Nephron progenitor cell (in vitro differentiated cells): Measurements from ENCODE around the gene PAFAH1B2.

Source experiments
- DNase-seq: peaks from one replicate; pipeline ENCODE4 v3.0.0; 2021
- H3K27ac Mint-ChIP-seq: 2 replicates; pipeline ENCODE4 v1.8.0; 2021; ENCODE audit warnings: mild to moderate bottlenecking, moderate library complexity, mixed read lengths
- H3K27me3 Mint-ChIP-seq: 2 replicates; pipeline ENCODE4 v1.8.0; 2021; ENCODE audit warnings: mild to moderate bottlenecking, low read depth, mixed read lengths; ENCODE audit not compliant: poor library complexity
- H3K36me3 Mint-ChIP-seq: 2 replicates; pipeline ENCODE4 v1.8.0; 2021; ENCODE audit warnings: low read depth, mixed read lengths
- H3K4me1 Mint-ChIP-seq: 2 replicates; pipeline ENCODE4 v1.8.0; 2021; ENCODE audit warnings: mixed read lengths
- H3K4me3 Mint-ChIP-seq: 2 replicates; pipeline ENCODE4 v1.8.0; 2021; ENCODE audit warnings: mild to moderate bottlenecking, moderate library complexity, mixed read lengths
- H3K9me3 Mint-ChIP-seq: 2 replicates; pipeline ENCODE4 v1.8.0; 2021; ENCODE audit warnings: mild to moderate bottlenecking, moderate library complexity, mixed read lengths
- TF ChIP-seq, protein P1 (sequence below): fragments of 200-600 bp; sonication (generic); IDR thresholded peaks from 2 replicates; pipeline ENCODE4 v1.5.0; 2021; ENCODE audit warnings: antibody characterized with exemption

The PAFAH1B2 gene

DNA sequence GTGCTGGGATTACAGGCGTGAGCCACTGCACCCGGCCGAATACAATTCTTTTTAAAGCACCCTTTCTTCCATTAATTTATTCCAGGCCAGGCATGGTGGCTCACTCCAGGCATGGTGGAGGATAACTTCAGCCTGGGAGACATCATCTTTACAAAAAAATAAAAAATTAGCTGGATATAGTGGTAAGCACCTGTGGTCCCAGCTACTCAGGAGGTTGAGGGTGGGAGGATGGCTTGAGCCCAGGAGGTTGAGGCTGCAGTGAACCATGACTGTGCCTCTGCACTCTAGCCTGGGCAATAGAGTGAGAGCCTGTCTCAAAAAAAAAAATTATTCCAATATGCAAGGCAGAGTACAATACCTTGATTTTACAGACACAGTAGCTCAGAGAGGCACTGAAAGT, 66.5 kb downstream of the PAFAH1B2 start:
- no peak overlapping the region for H3K4me3 Mint-ChIP-seq
- H3K9me3 Mint-ChIP-seq = no peaks in the 10 kb centered on the region
- peaks cover 33% of the 10 kb centered on the region for H3K36me3 Mint-ChIP-seq
- no peaks in the 10 kb centered on the region for H3K27me3 Mint-ChIP-seq
- H3K27ac Mint-ChIP-seq = peak overlapping the region; percentile 80
- H3K4me1 Mint-ChIP-seq = peaks cover 16% of the 10 kb centered on the region
- TF ChIP-seq, protein P1, sequence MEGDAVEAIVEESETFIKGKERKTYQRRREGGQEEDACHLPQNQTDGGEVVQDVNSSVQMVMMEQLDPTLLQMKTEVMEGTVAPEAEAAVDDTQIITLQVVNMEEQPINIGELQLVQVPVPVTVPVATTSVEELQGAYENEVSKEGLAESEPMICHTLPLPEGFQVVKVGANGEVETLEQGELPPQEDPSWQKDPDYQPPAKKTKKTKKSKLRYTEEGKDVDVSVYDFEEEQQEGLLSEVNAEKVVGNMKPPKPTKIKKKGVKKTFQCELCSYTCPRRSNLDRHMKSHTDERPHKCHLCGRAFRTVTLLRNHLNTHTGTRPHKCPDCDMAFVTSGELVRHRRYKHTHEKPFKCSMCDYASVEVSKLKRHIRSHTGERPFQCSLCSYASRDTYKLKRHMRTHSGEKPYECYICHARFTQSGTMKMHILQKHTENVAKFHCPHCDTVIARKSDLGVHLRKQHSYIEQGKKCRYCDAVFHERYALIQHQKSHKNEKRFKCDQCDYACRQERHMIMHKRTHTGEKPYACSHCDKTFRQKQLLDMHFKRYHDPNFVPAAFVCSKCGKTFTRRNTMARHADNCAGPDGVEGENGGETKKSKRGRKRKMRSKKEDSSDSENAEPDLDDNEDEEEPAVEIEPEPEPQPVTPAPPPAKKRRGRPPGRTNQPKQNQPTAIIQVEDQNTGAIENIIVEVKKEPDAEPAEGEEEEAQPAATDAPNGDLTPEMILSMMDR = no peak
- DNase-seq = no peak

DNA sequence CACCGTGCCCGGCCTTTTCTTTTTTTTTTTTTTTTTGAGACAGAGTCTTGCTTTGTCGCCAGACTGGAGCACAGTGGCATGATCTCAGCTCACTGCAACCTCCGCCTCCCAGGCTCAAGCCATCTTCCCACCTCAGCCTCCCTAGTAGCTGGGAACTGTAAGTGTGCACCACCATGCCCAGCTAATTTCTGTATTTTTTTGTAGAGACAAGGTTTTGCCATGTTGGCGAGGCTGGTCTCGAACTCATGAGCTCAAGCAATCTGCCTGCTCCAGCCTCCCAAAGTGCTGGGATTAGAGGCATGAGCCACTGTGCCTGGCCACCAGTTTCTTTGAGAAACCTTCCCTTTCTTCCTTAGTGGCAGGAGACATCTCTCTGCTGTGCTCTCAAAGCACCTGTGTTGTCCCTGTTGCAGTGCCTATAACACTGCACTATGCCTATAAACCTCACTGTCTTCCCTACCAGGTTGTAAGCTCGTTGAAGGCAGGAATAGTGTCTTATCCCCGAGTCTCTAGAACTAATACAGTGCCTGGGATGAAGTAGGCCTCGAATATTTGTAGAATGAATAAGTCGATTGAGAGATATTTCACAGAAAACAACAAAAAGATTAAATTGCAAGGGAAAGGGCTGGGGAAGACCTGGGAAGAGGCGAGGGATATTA, 68.7 kb downstream of the PAFAH1B2 start:
- H3K36me3 Mint-ChIP-seq = peaks cover 44% of the 10 kb centered on the region
- DNase-seq = no peak
- no peak overlapping the region for H3K27ac Mint-ChIP-seq
- no peaks in the 10 kb centered on the region for H3K9me3 Mint-ChIP-seq
- no peak overlapping the region for H3K4me3 Mint-ChIP-seq
- no peaks in the 10 kb centered on the region for H3K27me3 Mint-ChIP-seq
- peaks cover 22% of the 10 kb centered on the region for H3K4me1 Mint-ChIP-seq
- TF ChIP-seq, protein P1 = no peak

DNA sequence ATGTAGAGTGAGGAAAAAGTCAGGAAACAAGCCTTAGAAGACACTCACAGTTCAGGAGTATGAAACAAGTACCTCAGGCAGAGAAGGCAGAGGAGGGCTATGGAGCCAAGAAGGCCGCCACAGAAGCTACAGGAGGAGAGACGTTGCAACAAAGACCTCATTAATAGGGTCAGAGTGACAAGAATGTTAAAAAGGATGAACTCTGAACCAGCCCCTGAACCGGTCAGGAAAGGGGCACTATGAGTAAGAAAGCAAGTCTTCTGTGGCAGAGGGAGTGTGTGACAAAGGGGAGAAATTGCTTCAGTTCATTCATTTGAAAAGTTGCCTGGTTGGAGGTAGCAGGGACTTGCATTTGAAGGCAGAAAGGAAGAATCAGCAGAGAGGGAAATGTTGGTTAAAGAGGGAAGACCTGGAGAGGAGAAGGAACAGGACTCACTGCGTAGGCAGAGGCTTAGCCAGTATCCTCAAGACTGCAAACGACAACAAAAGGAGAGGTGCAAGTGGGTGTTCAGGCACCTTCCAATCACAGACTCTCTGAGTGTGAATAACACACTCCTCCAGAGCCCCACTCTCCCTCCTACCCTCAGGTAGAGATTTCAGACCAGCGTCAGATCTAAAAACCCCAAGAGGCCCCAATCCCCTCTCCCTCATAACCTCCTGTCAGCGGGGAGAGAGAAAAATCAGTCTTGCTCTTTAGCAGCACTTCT, 70.5 kb downstream of the PAFAH1B2 start:
- peaks cover 57% of the 10 kb centered on the region for H3K36me3 Mint-ChIP-seq
- TF ChIP-seq, protein P1 = no peak
- DNase-seq = no peak
- H3K27me3 Mint-ChIP-seq = peaks cover 5% of the 10 kb centered on the region
- H3K4me1 Mint-ChIP-seq = peaks cover 40% of the 10 kb centered on the region
- no peaks in the 10 kb centered on the region for H3K9me3 Mint-ChIP-seq
- peak overlapping the region; percentile 80 for H3K27ac Mint-ChIP-seq
- no peak overlapping the region for H3K4me3 Mint-ChIP-seq

DNA sequence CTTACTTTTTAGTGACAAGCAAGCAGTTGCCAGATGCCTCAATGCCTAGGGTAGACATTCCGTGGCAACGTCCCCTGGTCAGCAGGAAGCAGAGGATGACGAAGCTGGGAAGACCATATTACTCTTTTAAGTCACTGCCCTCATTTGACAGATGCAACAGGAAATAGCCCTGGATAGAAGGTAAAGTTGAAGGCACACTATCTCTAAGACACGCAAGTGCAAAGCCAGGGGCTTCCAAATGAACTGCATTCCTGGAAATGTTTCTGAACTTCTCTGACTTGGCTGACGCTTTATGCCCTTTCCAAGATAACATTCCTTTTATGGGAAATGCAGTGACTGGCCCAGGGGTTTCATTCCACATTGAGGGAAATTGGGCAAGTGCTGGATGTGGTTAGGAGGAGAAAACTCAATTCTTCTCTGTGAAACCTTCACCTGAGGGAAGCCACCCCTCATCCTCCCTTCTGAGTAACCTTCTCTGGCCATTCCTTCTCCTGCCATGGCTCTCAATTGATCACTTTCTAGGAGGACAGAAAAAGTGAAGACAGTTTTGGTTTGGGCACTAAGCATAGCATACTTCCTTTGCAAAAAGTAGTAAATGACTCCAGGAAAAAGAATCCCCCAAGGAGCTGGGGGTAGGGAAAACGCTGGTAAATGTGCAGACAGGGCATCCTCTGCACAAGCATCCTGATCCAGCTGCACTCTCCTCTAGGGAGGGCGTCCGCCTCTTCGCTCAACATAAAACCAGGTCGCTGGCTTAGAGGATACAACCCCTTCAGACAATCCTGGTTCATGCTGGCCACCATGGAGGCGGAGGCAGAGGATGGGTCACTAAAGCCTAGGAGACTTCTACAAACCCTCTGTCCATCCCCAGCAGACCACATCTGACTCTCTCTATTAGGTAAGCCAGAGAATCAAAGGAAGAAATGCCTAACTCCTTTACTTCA, 73.3 kb downstream of the PAFAH1B2 start:
- DNase-seq = no peak
- Mint-ChIP-seq H3K36me3 (peaks cover 46% of the 10 kb centered on the region), H3K4me1 (peaks cover 67% of the 10 kb centered on the region), H3K9me3 (no peaks in the 10 kb centered on the region), H3K4me3 (no peak overlapping the region), H3K27me3 (peaks cover 5% of the 10 kb centered on the region), H3K27ac (peak overlapping the region; percentile 88)
- TF ChIP-seq, protein P1 = no peak

DNA sequence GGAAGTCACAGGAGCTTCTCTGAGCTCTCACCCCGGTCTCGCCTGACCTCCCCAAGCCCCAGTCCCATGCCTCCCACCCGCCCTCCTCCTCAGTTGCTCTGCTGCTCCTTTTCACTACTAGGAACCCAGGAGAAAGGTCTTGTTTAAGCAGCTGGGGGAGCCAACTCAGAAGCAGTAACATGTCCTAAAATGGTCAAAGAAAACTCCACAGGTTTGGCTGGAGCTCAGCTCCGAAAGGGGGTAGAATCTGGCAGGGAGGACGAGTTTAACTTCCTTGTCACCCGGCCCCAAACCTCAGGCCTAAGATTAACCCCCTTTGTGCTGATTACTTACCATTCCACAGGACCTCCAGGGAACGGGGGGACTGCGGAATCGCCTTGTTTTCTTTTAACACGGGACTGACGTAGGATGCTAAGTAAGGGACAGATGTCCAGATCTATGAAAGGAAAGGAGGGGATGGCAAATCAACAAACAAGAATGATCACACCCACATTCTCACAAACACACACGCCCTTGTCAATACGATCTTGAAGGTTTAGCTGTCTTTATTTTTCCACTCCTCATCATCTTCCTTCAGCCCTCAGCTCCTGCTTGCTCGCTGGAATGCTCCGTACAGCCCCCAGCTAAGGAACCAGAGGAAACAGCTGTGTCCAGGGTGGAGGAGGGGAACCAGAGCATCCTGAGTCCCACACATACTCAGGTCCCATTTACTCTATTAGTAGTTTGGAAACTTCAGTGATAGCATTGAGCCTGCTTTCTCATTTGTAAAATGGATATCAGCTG, 74.2 kb downstream of the PAFAH1B2 start:
- Mint-ChIP-seq H3K4me3 (peak overlapping the region; percentile 48), H3K27ac (peak overlapping the region; percentile 88), H3K36me3 (peaks cover 40% of the 10 kb centered on the region), H3K27me3 (peaks cover 5% of the 10 kb centered on the region), H3K9me3 (no peaks in the 10 kb centered on the region), H3K4me1 (peaks cover 76% of the 10 kb centered on the region)
- DNase-seq = no peak
- TF ChIP-seq, protein P1 = no peak
